Activated CD8-positive, alpha-beta memory T cell treated with anti-CD3 and anti-CD28 coated beads, Interleukin-2, amount 50 U/mL, for 24 hours (primary cell): Measurements from ENCODE around the gene ATP8B4.

Experiments used
- DNase-seq: peaks from one replicate; pipeline ENCODE4 v3.0.0-alpha.2; 2020; ENCODE audit errors: extremely low read depth

Gene ATP8B4

DNA sequence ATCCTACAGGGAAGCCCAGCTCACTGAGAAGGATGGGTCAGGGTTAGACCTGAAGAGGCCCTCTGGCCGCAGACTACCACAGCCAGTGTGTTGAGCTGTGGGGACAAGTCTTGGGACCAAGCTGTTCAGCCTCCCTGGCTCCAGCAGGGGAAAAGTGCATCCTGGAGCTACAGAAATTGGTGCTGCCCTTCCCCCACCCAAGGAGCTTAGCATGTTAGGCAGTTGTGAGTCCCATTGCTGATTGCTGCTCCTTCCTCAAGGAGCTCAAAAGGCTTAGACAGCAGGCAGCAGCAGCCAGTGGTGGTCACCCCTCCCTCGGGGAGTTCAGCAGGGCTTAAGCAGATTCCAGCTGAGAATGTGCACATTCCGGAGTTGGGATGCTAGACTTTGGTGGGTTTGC, 165.6 kb downstream of the ATP8B4 start:
- DNase-seq = no peak

DNA sequence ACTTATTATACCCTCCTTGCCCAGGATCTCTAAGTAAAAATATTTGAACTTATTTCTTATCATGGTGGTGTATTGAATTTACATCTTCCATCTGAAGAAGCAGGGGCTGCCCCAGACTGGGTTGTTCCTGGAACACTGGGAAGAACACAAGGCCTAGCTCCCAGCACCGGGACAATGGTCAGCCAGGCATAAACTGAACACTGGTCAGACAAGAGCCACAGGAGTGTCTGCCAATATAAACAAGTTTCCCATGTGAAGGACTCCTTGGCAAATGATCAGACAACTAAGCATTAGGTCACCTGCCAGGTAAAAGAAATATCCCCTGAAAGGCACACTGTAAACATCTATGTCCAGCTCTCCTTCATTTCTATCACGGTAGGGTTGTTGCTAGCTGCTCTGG, 172.4 kb downstream of the ATP8B4 start:
- no peak for DNase-seq

DNA sequence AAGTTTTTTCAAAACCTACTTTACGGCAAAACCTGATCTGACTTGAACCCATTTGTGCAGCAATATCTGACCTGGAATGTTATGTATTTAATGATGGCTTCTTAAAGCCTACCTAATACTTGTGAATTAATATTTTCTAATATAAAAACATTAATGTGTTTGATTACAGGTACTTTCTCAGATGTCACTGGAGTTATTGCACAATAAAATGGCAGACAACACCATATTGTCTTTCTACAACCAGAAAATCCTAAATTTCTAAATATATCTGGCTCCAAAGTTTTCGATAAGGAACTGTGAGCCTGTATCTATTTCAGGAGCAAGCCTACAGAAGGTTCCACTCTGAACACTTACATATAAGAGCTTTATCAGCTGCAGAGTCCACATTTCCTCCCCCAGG, 184.5 kb downstream of the ATP8B4 start:
- no peak for DNase-seq

DNA sequence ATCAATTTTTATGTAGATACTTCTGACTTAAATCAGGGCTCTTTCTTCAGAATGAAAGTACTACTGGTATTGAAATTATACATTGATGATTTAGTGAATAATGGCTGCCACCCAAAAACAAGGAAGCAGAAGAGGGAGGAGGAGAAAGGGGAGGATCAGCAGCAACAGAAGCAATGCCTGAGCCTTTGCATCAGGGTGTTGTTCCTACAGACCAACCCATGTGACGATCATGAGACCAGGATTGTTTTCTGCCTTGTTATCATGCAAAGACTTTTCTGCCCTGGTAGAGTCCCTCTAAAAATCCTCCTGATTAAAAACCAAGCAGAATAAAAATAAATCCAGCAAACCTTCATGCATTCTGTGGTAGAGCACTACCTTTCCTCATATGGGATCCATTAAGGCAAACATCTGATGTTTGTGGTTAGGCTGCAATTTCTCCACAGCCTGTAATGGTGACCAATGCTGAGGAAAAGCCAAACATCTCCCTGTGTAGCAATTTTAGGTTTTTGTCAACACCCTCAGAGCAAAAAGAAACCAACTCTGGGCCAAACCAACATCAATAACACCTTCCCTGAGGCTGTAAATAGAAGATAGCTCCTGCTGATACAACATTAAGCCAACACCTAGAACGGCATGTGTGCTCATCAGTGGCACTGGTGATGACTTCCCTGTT, 191.7 kb downstream of the ATP8B4 start:
- no peak for DNase-seq

DNA sequence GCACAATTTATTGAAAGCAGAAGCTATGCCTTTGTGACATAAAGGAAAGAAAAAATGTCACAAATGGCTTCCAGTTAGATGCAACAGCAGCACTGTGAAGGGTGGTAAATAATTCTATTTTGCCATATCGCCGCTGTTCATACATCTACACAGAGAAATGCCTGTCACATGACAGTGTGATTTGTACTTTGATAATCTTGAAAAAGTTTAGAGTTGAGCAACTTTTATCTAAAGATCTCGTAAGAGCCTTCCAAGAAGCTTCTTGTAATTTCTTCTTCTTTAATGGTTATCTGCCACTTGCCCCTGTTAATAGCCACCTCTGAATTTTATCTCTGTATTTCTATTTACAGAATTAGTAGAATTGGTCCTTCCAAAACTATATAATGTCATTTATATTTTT, 192.3 kb downstream of the ATP8B4 start:
- no peak for DNase-seq

DNA sequence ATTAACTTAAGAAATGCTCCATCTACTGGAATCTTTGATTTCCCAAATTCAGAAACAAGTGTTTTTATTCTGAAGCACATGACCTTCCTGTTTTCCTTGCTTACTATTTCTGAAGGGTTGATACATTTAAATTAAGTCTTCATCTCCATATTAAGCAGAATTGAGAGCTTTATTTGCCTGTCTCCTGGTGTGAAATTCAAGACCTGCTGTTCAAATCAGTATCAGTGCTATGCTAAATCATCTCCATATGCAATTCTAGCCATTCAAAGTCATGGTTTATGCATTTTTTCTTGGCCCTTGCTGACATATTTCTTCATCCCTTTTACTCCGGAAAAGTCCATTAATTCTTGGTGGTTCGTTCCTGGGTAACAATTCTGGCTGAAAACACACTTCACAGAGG, 195.4 kb downstream of the ATP8B4 start:
- DNase-seq = no peak

DNA sequence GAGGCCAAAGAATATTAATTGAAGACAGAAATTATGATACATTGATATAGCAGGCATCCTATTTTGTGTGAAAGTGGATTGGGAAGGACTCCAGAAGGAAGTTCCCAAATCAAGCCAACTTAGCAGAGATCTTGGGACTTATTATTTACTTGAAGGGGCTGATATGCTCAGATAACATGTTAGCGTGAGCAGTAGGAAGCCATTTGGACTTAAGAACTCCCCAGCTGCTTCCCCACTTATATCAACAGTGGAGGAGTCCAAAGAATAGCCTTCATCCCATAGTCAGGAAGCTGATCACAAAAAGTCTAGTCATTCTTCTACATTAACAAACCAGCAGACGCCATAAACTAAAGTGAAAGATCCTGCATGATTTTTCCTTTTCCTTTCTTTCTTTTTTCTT, 200.0 kb downstream of the ATP8B4 start:
- DNase-seq = no peak

DNA sequence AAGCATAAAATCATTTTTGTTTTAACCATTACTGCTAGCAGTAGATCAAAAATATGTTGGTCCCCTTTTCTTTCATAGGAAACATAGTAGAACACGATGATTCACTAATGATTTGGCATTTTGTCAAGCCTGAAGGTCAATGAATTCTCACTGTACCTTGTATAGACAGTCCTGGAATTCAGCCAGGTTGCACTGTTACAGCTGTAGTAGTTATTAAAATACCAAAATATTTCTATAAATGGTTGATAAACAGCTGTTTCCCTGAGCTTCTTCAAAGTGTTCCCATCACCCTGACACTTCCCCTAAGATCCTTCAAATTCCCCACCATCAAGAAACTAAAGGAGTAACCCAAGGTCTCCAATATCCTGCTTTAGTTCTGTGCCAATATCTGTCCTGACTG, 200.9 kb downstream of the ATP8B4 start:
- DNase-seq = no peak

DNA sequence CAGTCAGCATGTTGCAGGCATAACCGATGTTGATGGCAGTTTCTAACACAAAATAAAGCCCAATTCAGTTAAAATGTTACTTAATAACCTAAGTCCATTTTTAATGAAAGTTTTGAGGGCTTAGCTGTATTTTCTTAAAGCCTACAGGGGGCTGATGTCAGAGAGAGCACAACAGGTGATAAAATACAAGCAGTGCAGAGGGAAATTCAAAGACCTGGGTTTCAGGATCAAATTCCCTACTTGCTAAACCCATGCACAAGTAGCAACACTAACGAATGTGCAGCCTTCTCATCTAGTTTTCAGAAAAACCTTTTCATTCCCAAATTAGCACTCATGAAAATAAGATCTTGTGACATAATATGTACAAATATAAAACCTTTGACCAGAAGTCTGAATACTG, 202.0 kb downstream of the ATP8B4 start:
- no peak for DNase-seq

DNA sequence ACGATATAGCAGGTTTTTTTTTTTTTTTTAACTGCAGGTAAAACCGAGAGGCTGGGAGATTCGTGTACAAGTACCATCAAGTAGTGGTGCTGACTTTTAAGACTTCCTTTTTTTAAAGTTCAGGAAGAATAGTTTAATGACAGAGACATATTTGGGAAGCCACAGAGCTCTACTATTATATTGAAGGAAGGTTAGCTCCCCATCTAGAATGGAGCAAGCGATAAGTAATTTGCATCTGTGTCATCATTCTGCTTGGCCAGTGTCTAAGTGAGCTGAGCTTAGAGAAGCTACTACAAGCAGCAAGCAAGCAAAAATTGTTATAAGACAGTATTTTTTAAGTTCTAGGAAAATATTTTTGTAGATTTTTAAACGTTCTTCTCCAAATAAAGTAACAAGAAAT, 203.2 kb downstream of the ATP8B4 start:
- no peak for DNase-seq

DNA sequence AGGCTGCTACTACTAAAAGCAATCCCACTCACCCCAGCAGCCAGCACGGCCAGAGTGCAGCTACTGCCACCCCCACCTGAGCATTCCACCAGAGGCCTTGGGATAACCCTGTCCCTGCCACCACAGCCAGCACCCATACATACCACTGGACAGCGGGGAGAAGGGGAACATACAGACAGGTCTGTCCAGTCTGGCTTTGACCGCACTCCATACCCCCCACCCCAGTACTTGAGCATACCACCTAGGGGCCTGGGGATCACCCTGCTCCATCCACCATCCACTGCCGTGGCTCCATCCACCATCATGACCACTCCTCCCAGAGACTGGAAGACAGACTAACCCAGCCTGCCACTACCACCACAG, 210.1 kb downstream of the ATP8B4 start:
- DNase-seq = no peak

DNA sequence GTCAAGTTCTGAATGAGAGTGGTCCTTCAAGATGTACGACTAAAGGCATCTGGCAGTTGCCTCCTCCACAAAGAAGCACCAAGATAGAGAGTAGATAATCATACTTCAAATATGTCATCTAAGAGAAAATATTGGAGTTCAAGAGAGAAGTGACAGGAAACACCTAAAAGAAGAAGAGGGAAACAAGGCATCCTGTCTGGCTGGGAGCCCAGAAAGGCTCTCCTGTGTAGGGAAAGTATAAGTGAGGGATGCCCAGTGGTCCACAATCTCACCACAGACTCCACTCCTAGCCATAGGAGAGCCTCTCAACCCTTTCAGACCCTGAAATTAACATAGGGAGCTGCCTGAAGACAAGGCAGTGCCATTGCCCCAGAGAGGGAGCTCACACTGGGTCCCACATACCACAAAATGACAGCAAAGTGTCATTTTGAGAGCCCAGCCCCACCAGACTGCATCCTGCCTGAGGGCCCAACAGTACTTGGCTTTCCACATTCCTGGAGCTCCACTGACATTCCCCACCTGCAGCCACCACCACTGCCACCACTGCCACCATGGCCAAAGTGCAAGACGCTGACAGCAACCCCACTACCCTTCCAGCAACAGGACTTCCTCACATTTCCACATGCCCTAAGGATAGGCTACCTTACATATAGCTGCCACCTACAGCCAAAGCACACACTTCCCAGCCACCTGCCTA, 210.6 kb downstream of the ATP8B4 start:
- no peak for DNase-seq

DNA sequence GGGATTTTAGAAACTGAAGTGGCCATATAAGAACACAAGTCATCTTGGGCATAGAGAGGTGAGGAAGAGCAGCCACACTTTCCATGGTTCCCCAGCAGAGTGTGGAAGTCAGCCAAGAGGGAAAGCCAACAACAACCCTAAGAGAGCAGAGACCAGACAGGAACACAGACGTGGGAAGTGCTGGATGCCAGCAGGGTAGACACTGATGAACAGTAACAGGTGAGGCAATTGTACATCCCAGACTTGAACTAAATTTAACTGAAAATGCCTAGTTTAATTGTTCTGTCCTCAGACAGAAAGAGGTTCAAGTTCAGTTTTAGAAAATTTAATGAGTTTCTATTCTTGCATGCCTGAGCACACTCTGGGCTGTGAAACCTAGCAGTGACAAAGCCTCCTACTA, 212.1 kb downstream of the ATP8B4 start:
- DNase-seq = no peak

DNA sequence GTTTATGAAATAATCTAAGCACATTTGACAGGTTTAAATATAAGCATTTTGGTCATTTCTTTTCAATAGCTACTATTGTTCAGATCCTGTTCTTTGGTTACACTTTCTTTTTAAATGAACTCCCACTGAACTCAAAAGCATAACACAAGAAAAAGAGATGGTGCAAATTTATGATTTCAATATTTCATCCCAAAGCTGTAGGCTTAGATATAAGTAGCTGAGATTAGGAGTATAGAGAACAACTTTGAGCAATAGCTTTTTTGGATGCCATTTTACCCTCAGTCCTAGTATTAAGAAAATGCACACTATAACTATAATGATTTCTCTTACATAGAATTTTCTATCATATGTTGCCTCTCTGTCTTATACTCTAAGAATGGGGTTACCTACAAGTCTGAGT, 213.8 kb downstream of the ATP8B4 start:
- no peak for DNase-seq

DNA sequence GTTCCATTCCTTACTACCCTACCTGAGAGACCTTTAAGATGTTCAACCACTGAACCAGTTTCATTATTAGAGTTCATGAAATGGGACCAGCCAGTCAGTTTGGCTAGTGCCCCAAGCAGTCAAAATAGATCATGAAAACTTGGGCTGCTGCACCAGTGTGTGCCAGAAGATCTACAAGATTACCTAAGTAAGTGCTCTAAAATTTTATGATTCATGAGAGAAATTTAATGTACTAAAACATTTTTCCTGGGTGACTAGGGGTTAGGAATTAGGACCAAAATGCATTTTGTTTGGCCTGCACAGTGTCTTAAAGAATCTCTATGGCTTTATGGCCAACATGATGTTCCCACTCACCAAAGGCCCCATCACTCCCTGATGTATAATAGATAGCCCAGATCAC, 214.7 kb downstream of the ATP8B4 start:
- DNase-seq = no peak

DNA sequence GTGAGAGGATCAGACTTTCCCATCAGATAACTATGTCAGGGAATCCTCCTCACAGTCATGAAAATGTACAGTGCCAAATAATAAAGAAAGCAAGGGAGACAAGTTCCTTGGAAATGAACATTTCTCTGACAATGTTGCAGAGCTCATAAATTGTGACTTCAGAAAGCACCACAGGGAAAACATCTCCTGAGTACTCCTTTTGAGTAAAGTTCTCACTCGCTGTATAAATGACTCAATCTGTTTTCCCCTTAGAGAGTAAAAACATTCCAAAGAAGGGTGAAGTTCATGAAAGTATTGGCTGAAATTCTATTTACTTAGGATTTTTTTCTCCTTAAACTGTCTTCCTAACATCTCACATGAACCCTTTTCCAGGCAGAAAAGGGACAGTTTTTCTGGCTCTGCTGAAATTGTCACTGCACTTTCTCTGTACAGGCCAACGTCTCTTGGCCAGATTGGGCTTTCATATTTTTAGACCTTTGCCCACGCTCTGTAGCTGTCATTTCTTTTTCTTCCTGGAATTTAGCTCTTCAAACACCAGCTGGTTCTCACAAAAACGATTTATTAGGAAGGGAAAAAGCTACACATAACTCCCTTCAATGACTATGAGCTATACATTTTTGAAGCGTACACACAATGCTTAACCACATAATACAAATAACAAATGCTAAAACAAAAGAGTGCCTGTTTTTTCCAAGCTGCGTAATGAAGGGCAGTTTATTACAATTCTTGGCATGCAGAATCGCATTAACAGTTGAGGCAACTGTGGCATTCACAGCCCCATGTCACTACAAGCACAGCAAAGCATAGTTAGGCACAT, 216.1 kb downstream of the ATP8B4 start:
- DNase-seq = no peak

DNA sequence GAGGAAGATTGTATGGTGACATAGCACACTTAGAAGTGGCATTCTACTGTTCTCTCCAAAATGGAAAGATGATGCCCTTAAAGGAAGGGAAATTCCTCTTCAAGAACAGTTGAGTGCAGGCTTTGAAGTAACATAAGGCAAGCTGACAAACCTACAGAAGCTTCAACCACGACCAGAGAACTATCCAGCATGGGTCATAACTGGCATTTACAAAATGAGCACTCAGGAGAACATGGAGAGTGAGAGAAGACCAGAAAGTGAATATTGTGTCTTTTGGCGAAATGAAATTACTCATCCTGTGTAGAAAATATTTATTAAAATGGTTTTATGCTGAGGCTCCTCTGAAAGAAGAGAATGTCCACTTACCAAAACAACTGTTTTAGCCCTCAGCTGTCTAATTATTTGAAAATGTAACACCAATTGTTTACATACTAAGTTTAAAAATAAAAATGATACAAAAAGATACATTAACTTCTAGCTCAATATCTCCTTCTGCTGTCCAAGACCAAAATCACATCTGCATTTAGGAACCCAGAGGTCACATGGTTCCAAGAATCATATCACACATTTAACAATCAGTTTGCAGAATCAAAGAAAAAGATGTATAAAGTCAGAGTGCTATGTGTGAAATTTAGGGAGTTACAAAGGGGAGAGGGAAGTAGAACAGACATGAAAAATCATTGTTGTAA, 216.9 kb downstream of the ATP8B4 start:
- no peak for DNase-seq

DNA sequence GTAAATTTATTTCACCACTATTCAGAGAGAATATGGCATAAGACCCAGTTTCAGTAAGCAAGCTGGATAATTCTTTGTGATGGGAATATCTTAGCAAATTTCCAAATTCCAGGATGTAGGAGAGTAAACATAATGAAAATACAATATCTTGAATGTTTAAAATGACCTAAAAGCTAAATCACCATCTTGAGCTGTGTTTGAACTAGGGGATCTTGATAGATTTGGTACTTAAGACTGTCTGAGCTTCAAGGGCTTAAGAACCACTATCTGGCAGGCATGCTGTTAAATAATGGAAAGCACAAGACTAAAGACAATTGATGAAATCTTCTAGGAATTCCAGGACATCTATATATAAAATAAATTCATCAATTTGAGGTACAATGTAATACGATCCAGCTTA, 217.7 kb downstream of the ATP8B4 start:
- DNase-seq = no peak

DNA sequence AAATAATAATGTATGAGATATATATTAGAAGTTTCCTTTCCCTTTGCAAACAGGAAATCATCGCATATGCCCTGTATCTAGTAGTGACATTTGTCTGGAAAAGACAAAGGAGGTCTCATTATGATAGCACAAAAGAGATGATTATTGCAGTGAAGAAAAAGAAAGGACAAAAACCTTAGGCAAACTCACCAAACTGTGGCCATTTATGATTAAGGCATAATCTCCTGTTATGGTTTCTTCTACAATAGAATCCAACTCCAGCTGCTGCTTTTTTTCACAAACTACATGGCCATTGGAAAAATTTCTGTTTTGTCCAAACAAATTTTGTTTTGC, 218.2 kb downstream of the ATP8B4 start:
- no peak for DNase-seq

DNA sequence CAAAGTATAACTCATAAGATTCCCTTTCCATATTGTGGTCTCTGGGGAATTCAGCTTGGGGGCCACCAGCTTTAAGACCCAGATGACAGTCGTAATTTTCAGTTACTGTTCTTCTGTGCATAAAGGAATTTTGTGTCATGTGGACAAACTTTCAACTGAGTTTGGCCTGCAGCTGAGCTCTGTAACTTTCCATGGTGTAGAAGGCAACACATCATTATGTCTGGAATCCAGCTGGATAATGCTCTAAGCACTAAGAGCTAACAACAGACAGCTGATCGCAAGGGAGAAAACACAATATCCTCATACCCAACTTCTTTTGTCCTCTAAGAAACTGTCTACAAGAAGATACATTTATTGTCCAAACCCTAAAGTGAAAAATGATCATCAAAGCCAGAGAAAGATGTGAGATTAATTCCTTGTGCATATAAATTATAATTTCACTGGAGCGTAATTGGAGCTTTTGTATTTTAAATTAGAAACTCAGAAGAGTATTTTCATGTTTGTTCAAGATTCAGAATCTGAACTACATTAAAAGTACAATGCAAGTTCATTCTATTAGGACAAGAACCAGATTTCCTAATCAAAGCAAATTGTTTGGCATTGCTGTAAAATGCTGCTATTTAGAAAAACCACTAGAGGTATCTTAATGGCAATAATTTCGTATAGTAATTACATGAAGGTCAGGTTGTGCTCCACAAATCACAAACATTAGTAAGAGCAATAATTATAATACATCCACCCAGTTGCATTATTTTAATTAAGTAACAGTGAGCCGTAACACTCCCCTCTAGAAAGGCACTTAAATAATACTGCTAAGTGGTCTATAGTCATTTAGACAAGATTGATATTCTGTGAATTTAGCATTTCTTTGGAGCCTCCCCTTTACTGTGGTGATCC, 218.8 kb downstream of the ATP8B4 start:
- DNase-seq = no peak

DNA sequence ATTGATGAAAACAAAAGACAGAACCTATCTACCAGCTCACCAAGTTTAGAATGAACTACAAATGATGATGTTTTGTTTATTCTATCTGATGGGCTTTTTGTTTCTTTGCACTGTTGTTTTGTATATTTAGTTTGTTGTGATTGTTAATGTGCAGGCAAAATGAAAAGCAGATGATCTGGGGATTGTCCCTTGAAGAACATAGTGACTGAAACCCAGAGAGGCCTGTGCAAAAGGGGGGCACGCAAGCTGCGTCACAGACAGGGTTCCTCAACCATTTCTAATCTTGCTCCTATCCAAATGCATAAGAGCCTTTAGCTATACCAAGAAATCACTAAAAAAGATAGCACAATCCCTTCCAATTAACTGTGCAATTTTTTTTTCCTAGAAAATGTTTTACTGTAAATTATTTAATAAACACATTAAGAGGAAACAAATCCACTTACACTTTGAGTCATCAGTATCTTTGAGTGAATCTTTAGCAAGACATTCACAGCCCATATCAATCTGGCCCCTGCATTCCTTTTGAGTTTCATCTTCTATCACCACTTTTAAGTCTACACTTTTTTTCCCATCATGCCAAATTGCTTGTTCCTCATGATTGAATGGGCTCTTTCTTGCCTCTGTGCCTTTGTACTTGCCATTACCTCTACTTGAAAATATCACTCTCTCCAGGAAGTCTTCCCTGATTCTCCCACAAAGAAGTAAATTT, 220.3 kb downstream of the ATP8B4 start:
- DNase-seq = no peak
